GM12864 (cell line): ENCODE measurements around the gene FXYD6.
"Not testable (repeated sequence)": the region's sequence is repeated elsewhere in the genome, so short reads cannot be mapped to it uniquely, and the experiment has no call there.

ENCODE experiments used
- DNase-seq: peaks from one replicate; pipeline ENCODE4 v3.0.0-alpha.2; 2011; ENCODE audit warnings: low read depth
- H3K4me3 ChIP-seq: 2 replicates; pipeline ENCODE4 v1.5.1; 2011; ENCODE audit warnings: mild to moderate bottlenecking, low read depth, low read length, control low read depth
- CTCF ChIP-seq: IDR thresholded peaks from 2 replicates; pipeline ENCODE4 v1.5.1; 2011; ENCODE audit warnings: low read depth, mild to moderate bottlenecking, moderate library complexity, low read length, control low read depth, inconsistent platforms; ENCODE audit errors: missing control alignments

Gene FXYD6

DNA sequence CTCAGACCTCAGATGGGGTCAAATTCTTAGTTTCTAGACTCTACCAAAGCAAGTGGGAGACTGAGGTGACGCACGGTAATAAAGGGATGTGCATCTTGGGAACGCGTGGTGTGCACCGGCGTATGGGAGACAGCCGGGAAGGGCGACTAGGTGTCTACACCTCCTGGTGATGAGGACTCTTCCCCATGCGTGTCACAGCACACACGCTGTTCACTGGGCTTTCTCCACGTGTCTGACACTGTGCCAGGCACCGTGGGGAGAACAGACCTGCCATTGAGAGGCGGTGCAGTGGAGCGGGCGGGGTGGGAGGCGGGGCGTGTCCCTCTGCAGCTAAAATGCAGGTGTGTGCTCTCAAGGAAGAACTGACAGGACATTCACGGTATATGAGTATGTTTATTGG lies 5.3 kb downstream of the FXYD6 start:
- no peak for TF ChIP-seq CTCF
- DNase-seq: no peak

GRCh38 chr11:117870103-117870952 lies 6.1 kb downstream of the FXYD6 start:
- DNase-seq: no peak
- no peak for TF ChIP-seq CTCF
- no peak overlapping the region for H3K4me3 ChIP-seq

More for the DNA sequence above, 5.3 kb downstream of the FXYD6 start:
- no peak overlapping the region for H3K4me3 ChIP-seq

DNA sequence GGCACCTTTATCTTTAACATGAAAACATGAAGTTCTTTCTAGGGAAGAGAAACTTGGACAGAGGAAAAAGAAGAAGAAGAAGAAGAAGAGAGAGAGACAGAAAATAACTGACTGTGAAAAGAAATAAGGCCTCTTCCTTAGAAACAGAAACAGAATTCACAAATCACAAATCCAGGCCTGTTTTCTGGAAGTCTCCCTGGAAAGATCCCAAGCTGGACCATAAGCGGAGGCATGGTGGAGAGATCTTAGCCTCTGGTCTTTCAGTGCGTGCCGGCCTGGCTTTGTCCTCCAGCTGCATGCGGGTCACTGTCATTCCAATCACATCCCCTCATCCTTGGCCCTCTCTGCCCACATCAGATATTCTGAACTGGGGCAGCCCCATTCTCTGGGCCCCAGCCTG lies 6.9 kb downstream of the FXYD6 start:
- H3K4me3 ChIP-seq: no peak overlapping the region
- DNase-seq: no peak
- TF ChIP-seq CTCF: no peak

GRCh38 chr11:117868815-117869561 lies 7.5 kb downstream of the FXYD6 start:
- no peak overlapping the region for H3K4me3 ChIP-seq
- DNase-seq: no peak
- no peak for TF ChIP-seq CTCF

GRCh38 chr11:117868088-117868487 lies 8.4 kb downstream of the FXYD6 start:
- no peak overlapping the region for H3K4me3 ChIP-seq
- DNase-seq: no peak
- TF ChIP-seq CTCF: no peak

- no peak for TF ChIP-seq CTCF
Measured at GRCh38 chr11:117866526-117866925, 9.9 kb downstream of the FXYD6 start.

DNA sequence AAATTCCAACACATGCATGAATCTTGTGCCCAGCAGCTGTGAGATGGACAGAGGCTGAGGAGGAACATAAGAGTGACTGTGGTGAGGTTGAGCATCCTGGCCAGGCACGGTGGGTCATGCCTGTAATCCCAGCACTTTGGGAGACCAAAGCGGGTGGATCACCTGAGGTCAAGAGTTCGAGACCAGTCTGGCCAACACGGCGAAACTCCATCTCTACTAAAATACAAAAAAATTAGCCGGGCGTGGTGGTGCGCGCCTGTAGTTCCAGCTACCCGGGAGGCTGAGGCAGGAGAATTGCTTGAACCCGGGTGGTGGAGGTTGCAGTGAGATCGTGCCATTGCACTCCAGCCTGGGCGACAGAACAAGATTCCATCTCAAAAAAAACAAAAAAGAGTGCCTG lies 10.9 kb downstream of the FXYD6 start:
- not testable (repeated sequence) for DNase-seq, H3K4me3 ChIP-seq

More at GRCh38 chr11:117866526-117866925, 9.9 kb downstream of the FXYD6 start:
- H3K4me3 ChIP-seq: no peak overlapping the region
- DNase-seq: no peak
